Neuronal stem cell (in vitro differentiated cells): Measurements from ENCODE around the gene ACTR1A.
A peak's percentile ranks its signal among the peaks of the same experiment; 100 is the strongest.

Experiments
- DNase-seq: peaks from one replicate; pipeline ENCODE4 v3.0.0-alpha.2; 2013; ENCODE audit warnings: low spot score
- H2AFZ ChIP-seq: one replicate; pipeline ENCODE4 v1.6.1; 2013; ENCODE audit warnings: mild to moderate bottlenecking, low read length, inconsistent platforms
- H2AK5ac ChIP-seq: 2 replicates; pipeline ENCODE4 v1.6.1; 2013; ENCODE audit warnings: low read depth, mild to moderate bottlenecking, inconsistent platforms, low read length, moderate library complexity, mixed read lengths
- H2BK120ac ChIP-seq: 2 replicates; pipeline ENCODE4 v1.6.1; 2013; ENCODE audit warnings: low read depth, mild to moderate bottlenecking, inconsistent platforms, low read length, moderate library complexity, mixed read lengths
- H2BK12ac ChIP-seq: one replicate; pipeline ENCODE4 v1.6.1; 2013; ENCODE audit warnings: low read length, inconsistent platforms
- H2BK15ac ChIP-seq: 2 replicates; pipeline ENCODE4 v1.6.1; 2013; ENCODE audit warnings: mild to moderate bottlenecking, low read length, inconsistent platforms, mixed read lengths
- H2BK5ac ChIP-seq: one replicate; pipeline ENCODE4 v1.6.1; 2013; ENCODE audit warnings: inconsistent platforms, mild to moderate bottlenecking, low read length, moderate library complexity
- H3K14ac ChIP-seq: one replicate; pipeline ENCODE4 v1.6.1; 2013; ENCODE audit warnings: low read length, inconsistent platforms
- H3K18ac ChIP-seq: 2 replicates; pipeline ENCODE4 v1.6.1; 2013; ENCODE audit warnings: low read length, inconsistent platforms
- H3K23ac ChIP-seq: 2 replicates; pipeline ENCODE4 v1.6.1; 2013; ENCODE audit warnings: low read depth, mild to moderate bottlenecking, mixed read lengths, low read length, inconsistent platforms; ENCODE audit not compliant: poor library complexity
- H3K27ac ChIP-seq: replicated peaks from 3 replicates; pipeline ENCODE4 v1.5.1; 2013; ENCODE audit warnings: low read length, inconsistent platforms
- H3K27me3 ChIP-seq, 3 experiments: 2 replicates each; pipeline ENCODE4 v1.6.1; 2013; ENCODE audit warnings: low read length in 3 of 3, mild to moderate bottlenecking in 2 of 3, inconsistent platforms in 1 of 3, low read depth in 1 of 3, mixed read lengths in 1 of 3, moderate library complexity in 1 of 3; ENCODE audit not compliant: control insufficient read depth in 3 of 3, insufficient read depth in 3 of 3
- H3K36me3 ChIP-seq, 2 donors: replicated peaks in 1 of 2; 2 replicates each; pipeline ENCODE4 v1.6.1; 2013; ENCODE audit warnings: low read length in 2 of 2; ENCODE audit not compliant: control insufficient read depth in 2 of 2, insufficient read depth in 2 of 2
- H3K4ac ChIP-seq: 2 replicates; pipeline ENCODE4 v1.6.1; 2013; ENCODE audit warnings: inconsistent platforms, mild to moderate bottlenecking, low read length, moderate library complexity
- H3K4me1 ChIP-seq, 2 donors: 1 replicate in 1 of 2; 2 replicates in 1 of 2; pipeline ENCODE4 v1.6.1; 2013; ENCODE audit warnings: low read length in 2 of 2, low read depth in 1 of 2; ENCODE audit not compliant: control insufficient read depth in 2 of 2, insufficient read depth in 1 of 2
- H3K4me2 ChIP-seq: one replicate; pipeline ENCODE4 v1.6.1; 2013; ENCODE audit warnings: mild to moderate bottlenecking, low read length, inconsistent platforms; ENCODE audit not compliant: insufficient read depth, poor library complexity, severe bottlenecking
- H3K4me3 ChIP-seq, 2 donors: 2 replicates each; pipeline ENCODE4 v1.5.1; 2013; ENCODE audit warnings: low read length in 2 of 2, mild to moderate bottlenecking in 2 of 2, inconsistent platforms in 1 of 2, moderate library complexity in 1 of 2
- H3K79me1 ChIP-seq: one replicate; pipeline ENCODE4 v1.6.1; 2013; ENCODE audit warnings: low read depth, mild to moderate bottlenecking, inconsistent platforms, low read length, moderate library complexity
- H3K9ac ChIP-seq: one replicate; pipeline ENCODE4 v1.6.1; 2013; ENCODE audit warnings: mild to moderate bottlenecking, low read depth, low read length, inconsistent platforms; ENCODE audit not compliant: poor library complexity
- H3K9me3 ChIP-seq, 2 donors: replicated peaks in 1 of 2; 2 replicates each; pipeline versions ENCODE3 to v1.6.1; 2013; ENCODE audit warnings: low read length in 2 of 2, mild to moderate bottlenecking in 2 of 2, inconsistent platforms in 1 of 2, low read depth in 1 of 2, mixed read lengths in 1 of 2, moderate library complexity in 1 of 2; ENCODE audit not compliant: control insufficient read depth in 2 of 2, insufficient read depth in 1 of 2
- H4K8ac ChIP-seq: one replicate; pipeline ENCODE4 v1.6.1; 2013; ENCODE audit warnings: low read depth, mild to moderate bottlenecking, inconsistent platforms, low read length, moderate library complexity
- H4K91ac ChIP-seq: one replicate; pipeline ENCODE4 v1.6.1; 2013; ENCODE audit warnings: low read length, low read depth, mild to moderate bottlenecking, inconsistent platforms; ENCODE audit not compliant: poor library complexity
- WGBS, 2 donors: extraction: QIAGEN DNeasy Blood & Tissue Kit; methylation state at CpG; one replicate each; pipeline ENCODE4 v1.1.7; 2013; ENCODE audit warnings: missing lambda C conversion rate in 2 of 2, mixed read lengths in 1 of 2; ENCODE audit not compliant: insufficient read length in 2 of 2, insufficient replicate concordance in 1 of 2; ENCODE audit errors: extremely low coverage in 2 of 2; 5-methylcytosine and 5-hydroxymethylcytosine counted together

ACTR1A gene

GRCh38 chr10:102465466-102465865, 37.0 kb downstream of the ACTR1A start:
- no peak overlapping the region for H3K9ac ChIP-seq

GRCh38 chr10:102463983-102464382, 38.5 kb downstream of the ACTR1A start:
- DNase-seq = no peak

More at GRCh38 chr10:102465466-102465865, 37.0 kb downstream of the ACTR1A start:
- Histone ChIP-seq H3K27me3 (peaks cover 0 to 20% (median 0%) of the 10 kb centered on the region in 3 experiments), H3K4me2 (no peak overlapping the region), H4K91ac (no peak overlapping the region), H3K79me1 (peaks cover 4% of the 10 kb centered on the region), H3K4me3 (no peak overlapping the region), H3K18ac (no peak overlapping the region), H2AK5ac (no peak overlapping the region), H2AFZ (no peak overlapping the region), H2BK120ac (no peak overlapping the region), H4K8ac (no peak overlapping the region), H3K4me1 (peaks cover 13 to 23% of the 10 kb centered on the region in 2 donors), H3K23ac (no peak overlapping the region), H3K36me3 (peaks cover 0 to 17% of the 10 kb centered on the region in 2 donors), H3K4ac (no peak overlapping the region), H3K9me3 (no peaks in the 10 kb centered on the region), H2BK12ac (no peak overlapping the region), H3K14ac (no peak overlapping the region), H2BK15ac (no peak overlapping the region), H3K27ac (no peak overlapping the region), H2BK5ac (no peak overlapping the region)
- no peak for DNase-seq
- WGBS, 2 donors = no CpG with 5 or more reads among the region's 3 CpGs

GRCh38 chr10:102462512-102463054, 39.9 kb downstream of the ACTR1A start:
- Histone ChIP-seq H3K14ac (no peak overlapping the region), H3K27ac (no peak overlapping the region), H3K4ac (no peak overlapping the region), H3K4me1 (peaks cover 13 to 23% of the 10 kb centered on the region in 2 donors), H3K4me2 (no peak overlapping the region), H4K8ac (no peak overlapping the region), H2AFZ (peak overlapping the region; percentile 31), H2BK120ac (no peak overlapping the region), H3K23ac (no peak overlapping the region), H3K9ac (no peak overlapping the region), H3K4me3 (peak overlapping the region in 1 of 2 donors; percentile 57), H2BK12ac (no peak overlapping the region), H3K18ac (no peak overlapping the region), H2BK5ac (no peak overlapping the region), H3K27me3 (peaks cover 0 to 20% (median 0%) of the 10 kb centered on the region in 3 experiments), H4K91ac (no peak overlapping the region), H2AK5ac (no peak overlapping the region), H3K9me3 (no peaks in the 10 kb centered on the region), H3K79me1 (peaks cover 1% of the 10 kb centered on the region), H3K36me3 (no peaks in the 10 kb centered on the region), H2BK15ac (no peak overlapping the region)
- DNase-seq = no peak
- whole genome bisulfite sequencing, 2 donors = no CpG with 5 or more reads among the region's 6 CpGs

More at GRCh38 chr10:102463983-102464382, 38.5 kb downstream of the ACTR1A start:
- Histone ChIP-seq H3K18ac (no peak overlapping the region), H3K9me3 (no peaks in the 10 kb centered on the region), H3K14ac (no peak overlapping the region), H3K79me1 (peaks cover 3% of the 10 kb centered on the region), H3K27ac (no peak overlapping the region), H4K91ac (no peak overlapping the region), H3K4me2 (no peak overlapping the region), H3K4me1 (peaks cover 13 to 23% of the 10 kb centered on the region in 2 donors), H2AK5ac (no peak overlapping the region), H4K8ac (no peak overlapping the region), H2AFZ (no peak overlapping the region), H3K27me3 (peaks cover 0 to 20% (median 0%) of the 10 kb centered on the region in 3 experiments), H3K36me3 (peaks cover 0 to 5% of the 10 kb centered on the region in 2 donors), H3K4ac (no peak overlapping the region), H2BK12ac (no peak overlapping the region), H2BK5ac (no peak overlapping the region), H2BK120ac (no peak overlapping the region), H3K23ac (no peak overlapping the region), H3K9ac (no peak overlapping the region), H2BK15ac (no peak overlapping the region), H3K4me3 (no peak overlapping the region)
- WGBS, 2 donors = no CpG with 5 or more reads among the region's 10 CpGs

- Histone ChIP-seq H3K4ac (no peak overlapping the region), H3K18ac (peak overlapping the region; percentile 41), H3K9ac (no peak overlapping the region), H3K79me1 (peaks cover 1% of the 10 kb centered on the region), H2AFZ (peak overlapping the region; percentile 89), H2BK15ac (no peak overlapping the region), H3K23ac (peak overlapping the region; percentile 35), H2BK120ac (no peak overlapping the region), H3K36me3 (no peaks in the 10 kb centered on the region), H4K91ac (no peak overlapping the region), H3K27me3 (peaks cover 0 to 20% (median 0%) of the 10 kb centered on the region in 3 experiments), H3K14ac (no peak overlapping the region), H2BK5ac (no peak overlapping the region), H4K8ac (no peak overlapping the region), H2AK5ac (no peak overlapping the region), H3K4me2 (peak overlapping the region; percentile 87), H2BK12ac (no peak overlapping the region), H3K4me3 (peak overlapping the region; percentile 57 to 71), H3K9me3 (no peaks in the 10 kb centered on the region), H3K4me1 (peaks cover 13 to 23% of the 10 kb centered on the region in 2 donors), H3K27ac (no peak overlapping the region)
- peak; percentile 84 for DNase-seq
- no CpG with 5 or more reads among the region's 54 CpGs for WGBS, 2 donors
These were observed 41.1 kb downstream of the ACTR1A start for GRCh38 chr10:102461187-102462054.
